ENCODE results near the gene FBXW5.

The FBXW5 gene

DNA sequence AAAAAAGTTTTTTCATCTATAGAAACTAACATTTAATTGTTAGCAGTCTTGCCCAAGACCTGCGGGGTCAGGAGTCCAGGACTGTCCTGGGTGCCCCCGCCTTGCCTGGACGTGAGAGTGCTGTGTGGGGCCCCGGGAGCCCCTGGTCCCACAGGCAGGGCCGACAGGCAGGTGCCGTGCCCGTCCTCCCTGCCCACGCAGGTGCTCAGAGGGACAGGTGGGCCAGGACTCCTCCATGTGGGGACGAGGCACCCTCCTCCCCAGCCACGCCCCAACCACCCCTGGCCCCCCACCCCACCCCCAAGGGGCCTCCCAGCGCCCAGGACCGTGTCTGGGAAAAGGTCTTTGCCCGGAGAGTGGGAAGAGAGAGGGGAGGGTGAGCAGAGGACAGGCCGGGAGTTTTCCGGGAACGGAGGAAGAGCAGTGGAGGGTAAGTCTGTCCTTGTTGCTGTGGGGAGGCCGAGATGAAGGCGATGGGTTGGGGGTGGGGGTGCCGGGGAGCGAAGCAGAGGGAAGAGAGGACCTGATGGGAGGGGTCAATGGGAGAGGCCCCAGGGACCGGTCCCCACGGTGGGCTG, 4.8 kb upstream of the FBXW5 start:
- no peak for DNase-seq

DNA sequence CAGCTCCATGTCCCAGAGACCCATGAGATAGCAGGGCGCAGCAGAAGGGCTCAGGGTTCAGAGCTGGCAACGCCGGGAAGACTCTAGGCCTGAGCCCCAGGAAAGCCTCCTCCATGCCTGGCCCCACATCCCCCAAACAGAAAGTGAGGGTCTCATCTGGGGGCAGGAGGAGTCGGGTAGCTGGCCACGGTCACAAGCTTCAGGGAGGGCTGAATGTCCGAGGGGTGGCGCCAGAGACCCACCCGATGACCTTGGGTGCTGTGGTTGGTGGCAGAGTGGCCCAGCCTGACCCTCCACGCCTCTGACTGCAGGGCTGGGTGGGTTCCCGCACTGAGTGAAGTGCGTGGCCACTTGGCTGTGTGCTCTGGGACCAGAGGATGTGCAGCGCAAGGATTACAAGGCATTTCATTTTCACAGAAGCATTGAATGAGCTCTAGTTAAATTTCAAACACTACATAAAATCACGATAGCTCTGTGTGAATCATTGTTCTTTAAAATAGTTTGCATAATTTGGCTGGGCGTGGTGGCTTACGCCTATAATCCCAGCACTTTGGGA, 3.5 kb upstream of the FBXW5 start:
- DNase-seq: no peak

DNA sequence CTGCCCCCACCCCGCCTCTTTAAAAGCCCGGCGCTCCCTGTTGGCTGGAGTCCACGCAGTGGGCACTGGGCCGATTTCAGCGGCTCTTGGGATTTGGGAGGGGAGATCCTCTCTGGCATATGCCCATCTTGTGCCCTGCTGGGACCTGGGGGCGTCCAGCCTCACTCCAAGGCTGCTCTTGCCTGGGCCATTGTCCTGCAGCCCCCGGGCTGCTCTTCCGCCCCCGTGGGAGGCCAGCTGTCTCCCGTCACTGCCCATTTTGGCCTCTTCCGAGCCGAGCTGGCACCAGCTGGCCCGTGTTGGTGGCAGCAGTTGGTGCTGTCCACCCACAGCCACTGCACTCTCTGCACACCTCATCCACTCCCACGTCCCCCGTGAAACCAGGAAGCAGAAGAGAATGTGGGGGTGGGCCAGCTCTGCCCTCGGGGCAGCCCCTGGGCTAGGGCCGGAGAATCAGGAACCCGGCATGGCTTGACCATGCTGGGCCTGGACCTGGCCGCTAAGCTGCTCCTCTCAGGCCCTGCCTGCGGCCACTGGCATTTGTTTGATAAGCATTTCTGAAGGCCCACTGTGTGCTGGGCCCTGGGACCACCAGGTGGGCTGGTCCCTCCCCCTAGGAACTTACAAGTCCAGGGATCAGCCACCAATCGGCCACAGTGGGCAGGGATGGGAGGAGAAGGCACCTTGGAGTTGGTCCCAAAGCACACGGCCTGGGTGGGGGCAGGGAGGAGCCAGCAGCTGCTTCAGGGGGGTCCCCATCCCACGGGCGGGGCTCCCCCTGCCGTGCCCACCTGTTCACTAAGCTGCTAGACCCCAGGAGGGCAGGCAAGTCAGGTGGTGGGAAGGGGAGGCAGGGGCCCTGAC, 2.7 kb upstream of the FBXW5 start:
- DNase-seq: no peak

DNA sequence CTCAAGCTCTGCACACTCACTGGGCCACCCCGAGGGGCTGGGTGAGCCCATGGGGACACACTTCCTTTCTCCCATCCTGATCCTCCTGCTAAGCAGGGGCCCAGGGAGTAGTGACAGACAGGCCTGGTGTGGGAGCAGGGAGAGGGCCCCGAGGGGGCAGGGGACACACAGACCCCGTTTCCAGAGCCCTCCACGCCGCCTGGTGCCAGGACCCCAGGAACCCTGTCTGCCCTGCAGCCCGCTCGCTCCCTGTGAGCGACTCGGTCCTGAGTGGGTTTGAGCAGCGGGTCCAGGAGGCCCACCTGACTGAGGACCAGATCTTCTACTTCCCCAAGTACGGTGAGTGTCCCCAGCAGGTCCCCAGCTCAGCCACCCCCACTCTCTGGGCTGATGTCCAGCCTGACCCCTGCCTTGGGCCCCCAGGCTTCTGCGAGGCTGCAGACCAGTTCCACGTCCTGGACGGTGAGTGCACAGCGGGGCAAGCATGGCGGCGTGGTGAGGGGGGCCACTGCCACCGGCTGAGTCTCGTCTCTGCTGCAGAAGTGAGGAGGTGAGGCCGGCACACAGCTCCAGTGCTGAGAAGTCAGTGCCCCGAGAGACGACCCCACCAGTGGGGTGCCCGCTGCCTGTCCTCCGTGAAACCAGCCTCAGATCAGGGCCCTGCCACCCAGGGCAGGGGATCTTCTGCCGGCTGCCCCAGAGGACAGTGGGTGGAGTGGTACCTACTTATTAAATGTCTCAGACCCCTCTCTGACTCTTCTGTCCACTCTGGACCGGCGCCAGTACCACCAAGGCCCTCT, 1.9 kb upstream of the FBXW5 start:
- no peak for DNase-seq

DNA sequence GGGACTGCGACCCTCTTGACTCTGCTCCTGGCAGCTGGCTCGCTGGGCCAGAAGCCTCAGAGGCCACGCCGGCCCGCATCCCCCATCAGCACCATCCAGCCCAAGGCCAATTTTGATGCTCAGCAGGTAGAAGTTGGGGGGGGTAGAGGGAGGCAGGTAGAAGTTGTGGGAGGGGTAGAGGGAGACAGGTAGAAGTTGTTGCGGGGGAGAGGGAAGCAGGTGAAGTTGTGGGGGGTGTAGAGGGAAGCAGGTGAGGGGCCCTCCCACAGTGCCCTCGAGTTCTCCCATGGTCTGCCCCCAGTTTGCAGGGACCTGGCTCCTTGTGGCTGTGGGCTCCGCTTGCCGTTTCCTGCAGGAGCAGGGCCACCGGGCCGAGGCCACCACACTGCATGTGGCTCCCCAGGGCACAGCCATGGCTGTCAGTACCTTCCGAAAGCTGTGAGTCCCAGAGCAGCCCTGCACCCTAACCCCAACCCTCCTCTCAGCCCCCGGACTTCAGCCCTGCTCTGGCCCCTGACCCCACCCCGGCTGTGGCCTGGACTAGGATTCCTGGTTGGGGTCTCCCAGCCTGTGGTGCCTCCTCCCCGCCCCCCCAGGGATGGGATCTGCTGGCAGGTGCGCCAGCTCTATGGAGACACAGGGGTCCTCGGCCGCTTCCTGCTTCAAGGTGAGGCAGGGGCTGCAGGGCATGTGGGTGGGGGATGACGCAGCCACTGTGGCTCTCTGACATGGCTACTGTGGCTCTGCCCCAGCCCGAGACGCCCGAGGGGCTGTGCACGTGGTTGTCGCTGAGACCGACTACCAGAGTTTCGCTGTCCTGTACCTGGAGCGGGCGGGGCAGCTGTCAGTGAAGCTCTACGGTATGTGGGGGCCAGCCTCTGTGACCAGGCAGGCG, 1.0 kb upstream of the FBXW5 start:
- DNase-seq: no peak

DNA sequence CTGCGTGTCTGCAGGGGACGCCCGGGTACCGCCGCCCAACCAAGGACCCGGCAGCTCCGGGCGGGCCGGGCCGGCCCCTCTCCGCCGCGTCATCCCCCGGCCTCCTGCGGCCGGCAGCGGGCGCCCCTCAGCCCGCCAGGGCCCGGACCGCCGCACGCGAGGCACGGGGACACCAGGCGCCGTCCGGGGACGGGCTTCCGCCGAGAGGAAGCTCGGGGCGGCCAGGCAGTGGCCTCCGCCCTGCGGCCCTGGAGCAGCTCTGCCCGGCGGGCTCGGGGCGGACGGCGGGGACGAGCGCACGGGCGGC, 373 bp downstream of the FBXW5 start:
- no peak for DNase-seq

DNA sequence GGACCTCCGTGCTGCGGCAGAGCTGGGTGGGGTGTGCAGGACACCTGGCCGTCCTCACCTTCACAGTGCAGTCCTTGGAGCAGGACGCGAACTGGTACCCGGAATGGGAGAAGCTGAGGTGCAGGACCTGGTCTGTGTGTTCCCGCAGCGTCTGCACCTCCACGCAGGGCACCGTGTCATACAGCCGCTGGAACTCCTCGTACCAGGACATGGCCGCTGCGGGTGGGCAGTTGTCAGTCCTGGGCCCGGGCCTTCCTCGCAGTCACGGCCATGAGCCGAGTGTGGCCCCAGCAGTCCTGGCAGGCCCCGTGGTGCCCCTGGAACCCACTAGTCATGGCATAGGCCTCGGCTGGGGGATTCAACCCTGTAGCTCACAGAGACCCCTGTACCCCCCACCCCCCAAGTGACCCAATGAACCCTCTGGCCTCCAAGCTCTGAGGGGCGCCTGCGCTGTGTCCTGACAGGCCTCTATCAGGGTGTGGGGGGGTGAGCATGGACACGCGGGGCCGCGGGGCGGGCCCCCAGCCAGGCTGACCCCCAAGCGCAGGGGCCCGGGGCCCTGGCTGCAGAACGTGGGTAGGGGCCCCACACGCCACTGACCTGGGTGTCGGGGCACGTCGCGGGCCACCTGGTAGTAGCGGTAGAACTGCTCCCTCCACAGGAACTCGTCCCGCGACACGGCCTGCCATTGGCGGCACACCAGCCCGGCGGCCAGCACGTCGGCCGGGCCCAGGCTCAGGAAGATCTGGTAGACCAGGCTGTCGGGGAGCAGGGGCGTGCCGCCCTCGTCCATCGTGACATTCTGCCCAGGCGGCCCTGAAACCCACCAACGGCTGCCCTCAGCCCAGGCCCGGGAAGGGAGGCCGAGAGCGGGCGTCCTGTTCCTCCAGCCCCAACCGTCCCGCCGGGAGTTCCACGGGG, 987 bp downstream of the FBXW5 start:
- DNase-seq: no peak

DNA sequence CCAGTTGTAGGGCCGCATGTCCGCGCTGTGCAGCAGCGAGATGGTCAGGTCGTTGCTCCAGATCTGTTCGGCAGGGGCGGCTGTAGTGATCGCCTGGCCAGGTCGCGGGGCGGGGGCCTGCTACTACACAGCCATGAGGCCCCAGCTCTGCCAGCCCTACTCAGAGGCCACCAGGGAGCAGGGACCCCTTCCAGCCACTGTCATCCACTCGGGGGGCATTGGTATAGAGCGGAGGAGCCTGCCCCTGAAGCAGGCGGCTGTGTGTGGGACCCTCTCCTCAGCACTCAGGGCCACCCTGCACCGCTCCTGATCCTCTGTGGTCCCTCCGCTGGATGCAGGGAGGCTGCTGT, 1.7 kb downstream of the FBXW5 start:
- no peak for DNase-seq

DNA sequence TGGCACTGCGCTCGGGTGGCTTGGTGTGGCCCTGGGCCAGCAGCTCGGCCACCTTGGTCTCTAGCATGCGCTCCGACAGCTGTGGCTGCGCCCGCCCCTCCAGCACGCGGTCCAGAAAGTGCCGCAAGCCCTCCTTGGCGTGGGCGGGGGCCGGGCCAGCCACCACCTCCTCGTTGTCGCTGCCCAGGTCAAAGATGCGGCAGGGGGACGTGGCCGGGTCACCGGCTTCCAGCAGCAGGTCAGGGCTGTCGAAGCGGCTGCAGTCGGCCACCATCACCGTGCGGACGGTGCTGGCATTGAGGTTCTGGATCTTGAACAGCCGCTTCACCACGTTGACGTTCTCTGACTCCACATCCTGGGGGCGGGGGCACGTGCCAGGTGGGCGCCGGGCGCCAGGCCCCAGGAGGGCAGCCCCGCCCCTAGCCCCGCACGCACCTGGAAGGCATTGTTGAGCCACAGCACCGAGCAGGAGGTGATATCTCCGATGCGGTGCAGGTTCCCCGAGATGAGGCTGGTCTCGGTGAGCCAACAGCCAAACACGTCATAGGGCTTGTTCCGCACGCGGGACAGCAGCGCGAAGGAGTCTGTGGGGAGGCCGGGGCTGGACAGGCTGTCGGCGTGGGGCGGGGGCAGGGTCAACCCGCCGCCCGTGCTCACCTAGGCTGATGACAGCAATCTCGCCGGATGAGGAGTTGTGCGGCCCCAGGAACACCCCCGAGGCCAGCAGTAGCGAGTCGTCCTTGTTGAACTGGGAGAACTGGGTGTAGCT, 2.2 kb downstream of the FBXW5 start:
- no peak for DNase-seq

DNA sequence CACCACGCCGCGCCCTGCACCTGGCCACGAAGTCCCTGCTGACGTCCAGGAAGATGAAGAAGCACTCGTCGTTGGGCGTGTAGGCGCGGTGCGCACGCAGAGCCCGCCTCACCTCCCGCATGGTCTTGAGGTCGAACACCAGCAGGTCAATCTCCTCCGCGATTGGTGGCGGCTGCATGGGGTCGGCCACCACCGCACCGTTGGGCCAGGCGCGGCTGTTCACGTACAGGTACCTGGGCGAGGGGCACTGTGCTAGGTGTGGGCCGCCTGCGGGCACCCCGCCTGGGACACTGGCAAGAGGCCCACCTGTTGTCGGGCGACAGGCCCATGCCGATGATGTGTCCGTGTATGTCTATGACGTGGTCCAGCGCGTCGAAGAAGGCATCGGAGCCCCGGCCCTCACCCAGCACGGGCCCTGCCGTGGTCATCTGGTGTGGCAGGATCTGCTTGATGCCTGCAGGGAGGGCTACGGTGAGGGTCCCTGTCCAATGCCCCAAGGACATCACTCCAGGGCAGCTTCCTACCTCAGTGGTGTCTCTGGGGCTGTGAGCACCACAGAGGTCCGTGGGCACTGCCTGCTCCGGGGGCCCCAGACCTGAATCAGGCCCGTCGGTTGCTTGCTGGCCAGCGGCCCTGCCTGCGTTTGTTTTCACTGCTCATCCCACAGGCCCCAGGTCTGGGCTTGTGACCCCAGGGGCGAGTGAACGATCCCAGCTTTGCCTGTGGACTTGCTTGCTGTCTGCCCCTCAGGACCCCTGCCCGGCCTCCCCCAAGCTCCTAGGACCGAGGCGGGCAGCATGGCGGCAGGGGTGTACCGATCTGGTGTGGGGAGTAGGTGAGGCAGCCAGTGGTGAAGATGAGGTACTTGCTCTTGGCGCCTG, 3.1 kb downstream of the FBXW5 start:
- DNase-seq: no peak

DNA sequence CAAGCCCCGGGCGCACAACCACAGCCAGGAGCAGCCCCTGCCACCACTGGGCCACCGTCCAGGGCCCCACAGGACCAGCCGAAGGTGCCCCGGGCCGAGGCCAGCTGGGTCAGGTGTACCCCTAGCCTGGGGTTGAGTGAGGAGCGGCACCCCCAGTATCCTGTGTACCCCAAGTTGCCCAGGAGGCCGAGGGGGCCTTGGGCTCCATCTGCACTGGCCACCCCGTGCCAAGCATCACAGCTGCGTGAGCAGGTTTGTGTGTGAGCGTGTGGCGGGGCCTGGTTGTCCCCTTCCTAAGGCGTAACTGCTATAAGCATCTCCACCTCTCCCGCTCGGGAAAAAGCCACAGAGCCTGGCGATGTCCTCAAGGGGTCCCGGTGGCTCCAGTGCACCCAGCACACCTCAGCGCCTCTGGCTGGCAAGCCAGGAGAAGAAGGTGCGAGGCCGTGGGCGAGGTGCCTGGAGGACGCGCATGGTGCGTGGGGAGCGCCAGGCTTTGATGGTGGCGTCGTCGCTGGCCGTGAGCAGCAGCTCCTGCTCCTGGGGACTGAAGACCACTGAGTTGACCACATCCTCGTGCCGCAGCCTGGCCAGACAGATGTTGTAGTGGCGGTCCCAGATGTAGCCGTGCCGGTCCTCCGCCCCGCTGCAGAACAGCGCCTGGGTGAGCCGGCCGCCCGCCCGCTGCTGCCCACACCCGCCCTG, 3.9 kb downstream of the FBXW5 start:
- DNase-seq: no peak

DNA sequence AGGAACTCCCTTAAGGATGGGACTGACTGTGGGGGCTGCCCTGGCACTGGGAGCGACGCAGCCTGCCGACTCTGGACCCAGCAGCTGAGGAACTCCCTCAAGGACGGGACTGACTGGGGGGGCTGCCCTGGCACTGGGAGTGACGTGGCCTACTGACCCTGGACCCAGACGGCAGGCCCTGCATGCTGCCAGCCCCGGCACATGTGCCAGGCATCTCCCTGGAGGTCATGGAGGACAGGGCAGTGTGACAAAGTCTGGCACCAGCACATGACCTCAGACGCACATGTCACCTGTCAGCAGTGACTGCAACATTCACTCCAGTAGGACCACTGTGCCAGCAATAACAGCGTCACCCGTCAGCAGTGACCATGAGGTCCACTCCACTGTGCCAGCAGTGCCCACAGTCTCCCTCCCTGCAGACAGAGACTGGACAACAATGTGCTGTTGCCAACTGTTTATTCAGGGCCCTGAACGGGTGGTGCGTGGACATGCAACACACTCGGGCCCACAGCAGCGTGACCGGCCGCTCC, 4.5 kb downstream of the FBXW5 start:
- DNase-seq: no peak

DNA sequence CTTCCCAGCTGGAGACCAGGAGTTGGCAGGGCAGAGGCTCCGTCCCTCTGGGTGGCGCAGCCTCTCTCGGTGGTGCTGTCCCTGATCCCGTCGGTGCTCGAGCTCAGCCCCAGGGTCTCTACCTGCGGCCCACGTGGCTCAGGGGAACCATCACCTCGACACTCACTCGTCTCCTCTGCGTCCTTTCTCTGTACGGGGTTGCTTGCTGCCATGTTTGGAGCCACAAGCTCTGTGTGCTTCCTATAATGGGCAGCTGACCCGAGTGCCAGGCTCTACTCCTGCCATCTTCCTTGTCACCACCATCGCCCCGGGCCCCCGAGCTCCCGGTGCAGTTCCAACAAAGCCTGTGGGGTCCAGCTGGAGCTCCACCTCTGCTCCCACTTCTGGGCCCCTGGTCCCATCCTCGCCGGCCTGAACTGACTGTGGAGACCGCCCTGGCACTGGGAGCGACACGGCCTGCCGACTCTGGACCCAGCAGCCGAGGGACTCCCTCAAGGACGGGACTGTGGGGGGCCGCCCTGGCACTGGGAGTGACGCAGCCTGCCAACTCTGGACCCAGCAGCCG, 5.0 kb downstream of the FBXW5 start:
- no peak for DNase-seq

DNA sequence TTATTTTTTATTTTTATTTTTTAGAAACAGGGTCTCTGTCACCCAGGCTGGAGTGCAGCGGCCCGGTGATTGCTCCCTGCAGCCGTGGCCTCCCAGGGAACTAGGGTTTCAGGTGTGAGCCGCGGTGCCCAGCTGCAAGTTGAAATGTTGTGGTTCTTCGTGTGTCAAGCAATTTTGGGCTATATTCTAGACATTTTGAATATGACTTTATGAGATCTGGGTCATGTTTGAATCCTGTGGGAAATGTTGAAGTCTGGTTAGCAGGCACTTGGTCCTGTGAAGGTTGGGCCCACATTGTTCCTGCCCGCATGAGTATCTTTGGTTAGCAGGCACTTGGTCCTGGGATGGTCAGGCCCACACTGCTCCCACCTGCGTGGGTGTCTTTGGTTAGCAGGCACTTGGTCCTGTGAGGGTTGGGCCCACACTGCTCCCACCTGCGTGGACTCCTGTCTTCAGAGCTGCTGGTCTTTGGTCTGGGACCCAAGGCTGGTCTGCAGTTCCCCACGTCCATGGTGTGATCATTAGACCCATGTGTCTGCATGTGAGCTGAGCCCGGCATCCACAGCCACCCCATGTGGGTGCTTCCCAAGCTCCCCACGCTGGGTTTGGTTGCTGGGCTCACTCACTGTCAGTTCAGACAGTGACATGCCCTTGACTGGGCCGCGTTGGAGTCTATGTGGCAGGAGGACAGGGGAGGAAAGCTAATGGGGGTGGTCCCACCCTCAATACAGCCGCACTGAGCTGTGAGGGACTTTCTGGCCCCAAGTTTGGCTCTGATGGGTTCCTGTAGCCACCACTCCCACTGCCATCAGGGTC, 7.1 kb downstream of the FBXW5 start:
- no peak for DNase-seq

DNA sequence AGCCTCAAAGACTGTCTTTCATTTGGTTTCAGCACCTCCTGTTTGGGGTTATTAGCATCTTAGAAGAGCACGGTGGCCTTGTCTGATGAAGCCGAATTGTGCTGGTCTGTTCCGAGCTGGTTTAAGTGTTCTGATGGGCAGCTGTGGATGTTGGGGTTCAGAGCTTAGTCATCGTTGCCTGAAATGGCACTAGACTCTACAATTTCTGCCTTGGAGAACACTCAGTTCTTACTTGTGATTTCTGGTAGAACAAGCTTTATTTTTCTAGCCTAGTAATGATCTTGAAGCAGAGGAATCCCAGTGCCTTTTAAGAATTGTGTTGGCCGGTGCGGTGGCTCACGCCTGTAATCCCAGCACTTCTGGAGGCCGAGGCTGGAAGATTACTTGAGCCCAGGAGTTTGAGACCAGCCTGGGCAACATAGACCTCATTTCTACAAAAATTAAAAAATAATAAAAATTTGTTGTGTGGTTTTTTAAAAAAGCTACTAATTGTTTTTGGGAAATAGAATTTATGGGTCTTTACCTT, 7.8 kb downstream of the FBXW5 start:
- DNase-seq: no peak

DNA sequence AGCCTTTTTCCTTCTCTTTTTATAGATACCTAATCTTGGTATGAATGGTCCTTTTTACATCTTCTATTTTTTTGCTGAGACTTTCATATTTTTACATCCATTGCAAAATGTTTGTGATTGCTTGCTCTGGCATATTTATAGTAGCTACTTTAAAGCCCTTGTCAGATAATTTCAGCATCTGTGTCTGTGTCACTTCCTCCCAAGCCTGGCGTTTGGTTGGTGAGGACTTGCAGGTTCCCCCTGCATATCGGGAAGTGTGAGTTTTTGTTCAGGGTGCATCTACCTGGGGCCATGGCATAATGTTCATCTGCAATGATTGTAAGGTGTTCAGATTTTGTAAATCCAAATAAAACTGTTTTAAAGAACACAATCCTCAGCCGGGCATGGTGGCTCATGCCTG, 8.9 kb downstream of the FBXW5 start:
- DNase-seq: no peak

DNA sequence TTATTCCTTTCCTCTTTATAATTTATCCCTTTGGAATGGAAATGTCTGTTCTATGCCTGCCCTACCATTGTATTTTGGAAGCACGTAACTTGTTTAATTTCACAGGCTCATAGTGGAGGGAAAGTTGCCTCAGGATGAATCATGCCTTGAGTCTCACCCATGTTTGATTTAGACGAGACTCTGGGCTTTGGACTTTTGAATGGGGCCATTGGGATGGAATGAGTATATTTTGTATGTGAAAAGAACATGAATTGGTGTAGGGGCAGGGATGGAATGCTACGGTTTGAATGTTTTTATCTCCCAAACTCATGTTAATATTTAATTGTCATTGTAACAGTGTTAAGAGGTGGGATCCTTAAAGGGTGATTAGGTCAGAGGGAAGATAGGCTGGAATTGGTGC, 10.3 kb downstream of the FBXW5 start:
- DNase-seq: no peak

Measured in NCI-H2029 treated with DMSO at 0.1 percent for 48 hours (cell line).